BLaER1 treated with 17β-estradiol and CSF1 and Interleukin-3, amounts not matched to agents 10 nM and 100 nM (cell line): ENCODE data around the gene SNX20.
A peak's percentile ranks its signal among the peaks of the same experiment; 100 is the strongest.

Experiments used
- H3K27ac ChIP-seq, 11 experiments: shearing (Covaris generic); formaldehyde crosslinking; 2 replicates each; pipeline ENCODE4 v1.8.1; 2022
- H3K27me3 ChIP-seq, 11 experiments: shearing (Covaris generic); formaldehyde crosslinking; 2 replicates each; pipeline ENCODE4 v1.8.1; 2022
- H3K36me3 ChIP-seq, 11 experiments: shearing (Covaris generic); formaldehyde crosslinking; 2 replicates each; pipeline ENCODE4 v1.8.1; 2022
- H3K4me1 ChIP-seq, 10 experiments: shearing (Covaris generic); formaldehyde crosslinking; 2 replicates each; pipeline ENCODE4 v1.8.1; 2022
- H3K4me2 ChIP-seq, 11 experiments: shearing (Covaris generic); formaldehyde crosslinking; 2 replicates each; pipeline ENCODE4 v1.8.1; 2022
- H3K4me3 ChIP-seq, 10 experiments: shearing (Covaris generic); formaldehyde crosslinking; 2 replicates each; pipeline ENCODE4 v1.8.1; 2022
- H3K9ac ChIP-seq, 11 experiments: shearing (Covaris generic); formaldehyde crosslinking; 2 replicates each; pipeline ENCODE4 v1.8.1; 2022
- H3K9me3 ChIP-seq, 11 experiments: shearing (Covaris generic); formaldehyde crosslinking; replicated peaks in 1 of 11; 2 replicates each; pipeline ENCODE4 v1.8.1; 2022
- H4K20me1 ChIP-seq, 11 experiments: shearing (Covaris generic); formaldehyde crosslinking; 2 replicates each; pipeline ENCODE4 v1.8.1; 2022
- Cebpa-rat ChIP-seq, 11 experiments: shearing (Covaris generic); IDR thresholded peaks; 2 replicates each; pipeline ENCODE4 v1.8.1; 2022

SNX20 gene

DNA sequence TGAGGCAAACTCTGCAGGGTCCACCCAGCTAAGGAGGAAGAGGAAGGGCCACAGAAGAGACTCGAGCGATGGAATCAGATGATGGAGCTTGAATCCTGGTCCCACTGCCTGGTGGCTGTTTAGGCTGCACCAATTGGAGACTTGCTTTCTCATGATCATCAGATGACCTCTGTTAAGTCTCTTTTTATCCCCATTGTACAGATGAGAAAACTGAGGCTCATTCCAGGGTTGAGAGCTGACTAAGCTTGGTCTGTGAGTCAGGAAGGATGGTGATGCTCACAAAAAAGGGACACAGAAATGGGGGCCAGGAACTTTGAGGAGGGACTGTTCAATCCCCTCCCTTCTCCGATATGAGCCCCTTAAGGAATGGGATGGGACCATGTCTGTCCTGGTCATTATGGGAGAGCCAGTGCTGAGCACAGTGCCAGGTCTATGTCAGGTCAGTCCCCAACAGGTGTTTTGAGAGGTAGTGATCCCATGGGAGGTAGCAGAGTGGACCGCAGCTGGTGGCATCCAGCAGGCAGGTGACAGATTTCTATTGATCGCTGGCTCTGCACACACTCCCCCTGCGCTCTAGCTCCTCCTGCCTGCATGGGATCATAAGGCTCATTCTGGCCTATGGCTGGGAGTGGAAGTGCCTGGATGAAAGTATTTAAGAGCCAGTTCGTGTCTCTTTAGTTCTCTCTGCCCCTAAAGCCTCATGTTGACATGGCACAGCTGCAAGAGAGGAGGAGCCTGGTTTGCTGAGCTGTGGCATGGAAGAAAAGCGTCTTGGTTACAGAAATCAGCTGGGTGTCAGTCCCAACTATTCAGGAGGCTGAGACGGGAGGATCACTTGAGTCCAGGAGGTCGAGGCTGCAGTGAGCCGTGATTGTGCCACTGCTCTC is 27.2 kb downstream of the SNX20 start:
- Histone ChIP-seq H3K9me3 (peaks cover 0 to 8% (median 5%) of the 10 kb centered on the region in 11 experiments; a peak in 5 of 22 replicates), H3K4me1 (peaks cover 5 to 14% (median 10%) of the 10 kb centered on the region in 10 experiments; a peak in 17 of 20 replicates), H3K27ac (no peak overlapping the region), H3K27me3 (no peaks in the 10 kb centered on the region), H3K9ac (no peak overlapping the region), H3K36me3 (no peaks in the 10 kb centered on the region), H3K4me2 (no peak overlapping the region), H3K4me3 (no peak overlapping the region), H4K20me1 (no peaks in the 10 kb centered on the region)
- no peak for TF ChIP-seq Cebpa-rat (IDR thresholded peaks at IDR 0.05)

DNA sequence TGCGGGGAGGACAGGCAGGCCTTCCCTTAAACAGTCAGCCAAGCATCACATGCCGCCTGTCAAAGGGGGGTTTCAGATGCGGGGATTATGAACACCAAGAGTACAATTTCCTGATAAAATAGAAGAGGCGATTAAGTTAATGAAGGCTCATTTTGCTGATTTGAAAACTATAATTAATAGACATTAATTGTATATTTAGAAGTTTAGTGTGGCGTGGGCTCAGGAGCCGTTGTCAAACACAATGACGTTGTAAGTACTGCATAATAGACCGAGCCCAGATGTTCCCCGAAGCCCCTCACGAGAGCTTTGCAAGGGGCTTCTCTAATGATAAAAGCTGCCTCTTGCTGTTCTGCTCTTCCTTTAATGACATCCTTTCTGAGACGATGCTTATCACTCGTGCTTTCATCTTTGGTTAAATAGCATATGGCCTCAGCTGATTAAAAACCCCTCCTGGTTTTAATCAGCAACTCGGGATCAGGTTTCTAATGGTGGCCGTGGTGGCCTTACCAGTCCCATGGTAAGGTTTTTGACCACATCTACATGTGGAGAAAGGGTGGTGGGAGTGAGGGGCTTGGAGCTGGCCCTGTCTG is 28.2 kb downstream of the SNX20 start:
- no peak overlapping the region for H3K9ac ChIP-seq
- H3K4me3 ChIP-seq = no peak overlapping the region
- no peak for TF ChIP-seq Cebpa-rat (IDR thresholded peaks at IDR 0.05)
- H3K27me3 ChIP-seq = no peaks in the 10 kb centered on the region
- H4K20me1 ChIP-seq = no peaks in the 10 kb centered on the region
- no peaks in the 10 kb centered on the region for H3K36me3 ChIP-seq
- H3K4me2 ChIP-seq = no peak overlapping the region
- H3K9me3 ChIP-seq = peaks cover 0 to 8% (median 5%) of the 10 kb centered on the region in 11 experiments; a peak in 5 of 22 replicates
- peaks cover 2 to 12% (median 8%) of the 10 kb centered on the region in 10 experiments; a peak in 17 of 20 replicates for H3K4me1 ChIP-seq
- H3K27ac ChIP-seq = no peak overlapping the region

DNA sequence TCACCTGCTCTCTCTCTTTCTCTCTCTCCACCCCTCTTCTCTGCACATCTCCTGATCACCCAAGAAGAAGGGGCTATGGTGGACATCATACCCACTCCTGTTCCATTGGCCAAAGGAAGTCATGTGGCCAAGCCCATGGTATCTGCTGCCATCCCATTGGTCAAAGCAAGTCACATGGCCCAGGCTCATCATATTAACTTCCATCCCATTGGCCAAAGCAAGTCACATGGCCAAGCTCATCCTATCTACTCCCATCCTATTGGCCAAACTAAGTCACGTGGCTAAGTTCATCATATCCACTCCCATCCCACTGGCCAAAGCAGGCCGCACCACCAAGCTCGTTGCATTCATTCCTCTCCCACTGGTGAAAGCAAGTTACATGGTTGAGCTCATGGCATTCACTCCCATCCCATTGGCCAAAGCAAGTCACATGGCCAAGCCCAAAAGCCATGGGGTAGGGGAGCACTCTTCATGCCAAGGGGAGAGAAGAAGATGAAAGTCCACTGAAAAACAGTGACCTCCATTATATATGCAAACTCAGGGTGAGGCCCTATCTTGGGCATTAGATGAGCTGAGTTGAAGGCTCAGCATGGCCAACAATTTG is 29.2 kb downstream of the SNX20 start:
- TF ChIP-seq Cebpa-rat (IDR thresholded peaks at IDR 0.05) = no peak
- Histone ChIP-seq H3K4me2 (no peak overlapping the region), H3K9ac (no peak overlapping the region)

DNA sequence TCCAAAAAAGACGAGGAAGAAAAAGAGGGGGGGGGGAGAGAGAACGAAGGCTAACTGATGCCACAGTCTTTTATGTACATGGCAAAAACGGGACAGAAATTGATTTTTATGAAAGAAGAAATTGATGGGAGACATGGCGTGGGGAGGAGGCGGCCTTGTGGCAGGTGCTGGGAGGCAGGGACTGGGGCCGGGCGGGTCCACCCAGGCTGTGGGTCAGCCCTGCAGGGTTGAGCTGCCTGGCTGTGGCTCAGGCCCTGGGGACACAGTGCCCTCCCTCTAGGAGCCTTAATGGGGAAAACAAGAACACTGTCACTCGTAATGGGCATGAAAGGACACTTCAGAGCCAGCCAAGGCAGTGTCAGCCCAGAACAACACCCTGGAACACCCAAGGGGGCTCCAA is 34.8 kb downstream of the SNX20 start:
- Histone ChIP-seq H3K4me1 (no peaks in the 10 kb centered on the region), H3K9me3 (no peaks in the 10 kb centered on the region), H3K4me3 (no peak overlapping the region), H3K9ac (no peak overlapping the region), H3K4me2 (no peak overlapping the region), H3K36me3 (no peaks in the 10 kb centered on the region), H4K20me1 (no peaks in the 10 kb centered on the region), H3K27ac (no peak overlapping the region), H3K27me3 (no peaks in the 10 kb centered on the region)
- TF ChIP-seq Cebpa-rat (IDR thresholded peaks at IDR 0.05) = no peak

More for the DNA sequence above, 29.2 kb downstream of the SNX20 start:
- H3K9me3 ChIP-seq = peaks cover 0 to 8% (median 5%) of the 10 kb centered on the region in 11 experiments; a peak in 5 of 22 replicates
- H3K4me1 ChIP-seq = peaks cover 0 to 2% (median 0%) of the 10 kb centered on the region in 10 experiments; a peak in 2 of 20 replicates
- no peak overlapping the region for H3K4me3 ChIP-seq
- no peaks in the 10 kb centered on the region for H3K27me3 ChIP-seq
- no peaks in the 10 kb centered on the region for H4K20me1 ChIP-seq
- H3K27ac ChIP-seq = no peak overlapping the region
- no peaks in the 10 kb centered on the region for H3K36me3 ChIP-seq

DNA sequence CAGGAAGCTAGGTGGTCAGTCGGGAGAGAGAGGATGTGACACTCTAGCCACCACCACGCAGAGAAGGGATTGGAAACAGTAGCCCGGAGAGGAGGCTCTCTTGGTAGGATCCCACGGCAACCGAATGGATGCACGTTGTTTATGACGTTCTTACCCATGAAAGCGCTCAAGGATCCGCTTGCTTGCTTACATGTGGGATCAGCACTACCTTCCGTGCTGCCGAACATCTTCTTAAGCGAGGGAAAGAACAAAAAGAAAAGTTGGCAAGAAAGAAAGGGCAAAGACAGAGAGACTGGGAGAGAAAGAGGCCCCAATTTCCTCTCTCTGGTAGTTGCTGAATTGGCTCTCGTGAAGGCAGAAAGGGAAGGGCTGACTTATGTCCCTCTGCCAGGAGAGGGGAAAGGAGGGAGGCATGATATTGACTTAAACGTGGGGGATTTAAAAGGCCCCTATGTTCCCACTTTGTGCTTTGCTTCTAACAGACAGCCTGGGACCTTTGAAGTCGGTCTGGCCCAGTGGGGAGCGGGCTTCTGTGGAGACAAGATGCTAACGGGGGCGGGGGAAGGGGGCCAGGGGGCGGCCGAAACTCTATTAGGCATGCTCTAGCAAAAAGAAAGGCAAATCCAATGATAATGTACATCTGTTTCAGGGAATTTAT is 35.4 kb downstream of the SNX20 start:
- H3K4me3 ChIP-seq = no peak overlapping the region
- H3K4me1 ChIP-seq = no peaks in the 10 kb centered on the region
- no peaks in the 10 kb centered on the region for H3K36me3 ChIP-seq
- H3K4me2 ChIP-seq = no peak overlapping the region
- no peaks in the 10 kb centered on the region for H3K9me3 ChIP-seq
- no peak for TF ChIP-seq Cebpa-rat (IDR thresholded peaks at IDR 0.05)
- H3K27me3 ChIP-seq = no peaks in the 10 kb centered on the region
- no peak overlapping the region for H3K9ac ChIP-seq
- no peaks in the 10 kb centered on the region for H4K20me1 ChIP-seq
- H3K27ac ChIP-seq = no peak overlapping the region

DNA sequence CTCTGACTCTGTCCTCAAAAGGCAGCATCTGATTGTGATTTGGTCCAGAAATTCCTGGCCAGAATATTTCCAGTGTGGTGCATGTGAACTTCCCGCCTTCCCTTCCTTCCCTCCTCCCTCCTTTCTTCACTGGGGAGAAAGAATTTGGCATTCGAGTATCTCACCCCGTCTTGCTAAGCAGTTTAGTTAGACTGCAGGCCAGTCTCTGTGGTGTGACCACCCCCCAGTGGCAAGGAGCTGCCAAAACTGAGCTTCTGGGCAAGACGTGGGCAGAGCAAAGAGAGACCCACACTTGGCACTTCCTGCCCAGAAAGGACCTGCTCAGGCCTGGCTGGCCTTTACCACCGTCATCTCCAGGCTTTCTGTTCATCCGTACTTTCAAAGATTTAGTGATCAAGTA is 36.4 kb downstream of the SNX20 start:
- TF ChIP-seq Cebpa-rat (IDR thresholded peaks at IDR 0.05) = no peak
- Histone ChIP-seq H3K9ac (no peak overlapping the region), H3K4me3 (no peak overlapping the region), H3K36me3 (no peaks in the 10 kb centered on the region), H3K9me3 (no peaks in the 10 kb centered on the region), H3K27me3 (no peaks in the 10 kb centered on the region), H4K20me1 (no peaks in the 10 kb centered on the region), H3K27ac (no peak overlapping the region), H3K4me2 (no peak overlapping the region), H3K4me1 (peaks cover 0 to under 1% (median 0%) of the 10 kb centered on the region in 10 experiments; a peak in 2 of 20 replicates)

DNA sequence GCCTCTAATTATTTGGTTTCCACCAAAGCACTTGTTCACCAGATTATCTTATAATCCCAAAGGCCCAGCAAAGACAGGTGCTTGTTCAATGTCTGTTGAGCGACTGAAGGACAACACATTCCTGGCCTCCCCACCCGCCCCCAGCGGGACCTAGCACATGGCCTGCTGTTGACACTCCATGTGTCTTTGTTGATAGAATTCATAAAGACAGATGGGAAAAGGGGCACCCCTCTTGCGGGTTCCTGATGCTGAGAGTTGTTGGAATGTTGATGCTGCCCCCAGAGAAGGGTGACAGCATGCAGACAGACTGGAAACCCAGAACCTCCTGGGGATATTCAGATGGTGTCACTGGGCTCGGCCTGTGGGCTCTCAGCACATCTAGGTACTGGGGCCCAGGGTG is 36.9 kb downstream of the SNX20 start:
- no peak for TF ChIP-seq Cebpa-rat (IDR thresholded peaks at IDR 0.05)
- H3K27ac ChIP-seq = no peak overlapping the region
- no peaks in the 10 kb centered on the region for H3K36me3 ChIP-seq

DNA sequence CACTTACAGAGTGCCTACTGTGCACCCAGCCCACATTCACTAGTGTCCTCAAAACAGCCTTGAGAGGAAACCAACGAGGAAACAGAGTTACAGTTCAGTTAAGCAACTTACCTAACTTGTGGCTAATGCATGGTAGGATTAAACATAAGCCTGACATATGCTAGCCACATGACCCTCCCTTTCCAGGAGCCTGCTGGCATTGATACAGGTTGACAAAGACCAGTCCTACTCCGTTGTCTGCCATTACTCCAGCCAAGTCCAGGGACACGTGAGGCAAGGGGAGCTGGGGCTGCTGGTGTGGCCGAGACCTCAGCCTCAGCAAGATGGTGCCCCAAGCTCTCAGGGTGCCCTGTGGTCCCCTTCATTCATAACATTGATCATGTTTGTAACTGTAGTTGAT is 37.9 kb downstream of the SNX20 start:
- H3K9me3 ChIP-seq = no peaks in the 10 kb centered on the region
- H3K9ac ChIP-seq = no peak overlapping the region
- H3K4me3 ChIP-seq = no peak overlapping the region
- no peak overlapping the region for H3K27ac ChIP-seq
- H4K20me1 ChIP-seq = no peaks in the 10 kb centered on the region
- H3K4me2 ChIP-seq = peak overlapping the region in 1 of 11 experiments; percentile 16; a peak in 1 of 22 replicates
- H3K4me1 ChIP-seq = peaks cover 0 to 14% (median 7%) of the 10 kb centered on the region in 10 experiments; a peak in 10 of 20 replicates
- H3K27me3 ChIP-seq = no peaks in the 10 kb centered on the region
- TF ChIP-seq Cebpa-rat (IDR thresholded peaks at IDR 0.05) = no peak
- H3K36me3 ChIP-seq = no peaks in the 10 kb centered on the region

More for the DNA sequence above, 36.9 kb downstream of the SNX20 start:
- Histone ChIP-seq H3K9me3 (no peaks in the 10 kb centered on the region), H3K4me3 (no peak overlapping the region), H3K4me2 (no peak overlapping the region), H3K9ac (no peak overlapping the region), H3K4me1 (peaks cover 0 to 5% (median 3%) of the 10 kb centered on the region in 10 experiments; a peak in 10 of 20 replicates), H3K27me3 (no peaks in the 10 kb centered on the region), H4K20me1 (no peaks in the 10 kb centered on the region)

DNA sequence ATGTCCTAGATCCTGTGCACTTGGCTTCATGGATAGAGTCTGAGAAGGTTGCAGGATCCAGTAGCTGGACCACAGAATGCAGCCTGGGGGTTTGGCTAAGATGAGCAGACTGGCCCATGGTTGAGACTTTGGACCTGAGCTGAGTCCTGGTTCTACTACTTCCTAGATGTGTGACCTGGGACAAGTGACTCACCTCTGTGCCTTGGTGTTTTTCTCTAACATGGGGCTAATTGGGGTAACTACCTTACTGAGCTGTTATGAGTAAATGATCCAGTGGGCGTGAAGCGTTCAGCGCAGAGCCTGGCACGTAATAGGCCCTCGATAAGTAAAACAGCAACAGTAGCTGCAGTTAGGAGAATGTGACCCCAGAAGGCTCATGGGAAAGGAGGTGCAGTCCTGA is 38.8 kb downstream of the SNX20 start:
- H3K9ac ChIP-seq = no peak overlapping the region
- H3K27me3 ChIP-seq = no peaks in the 10 kb centered on the region
- H3K27ac ChIP-seq = no peak overlapping the region
- H3K9me3 ChIP-seq = no peaks in the 10 kb centered on the region
- no peak for TF ChIP-seq Cebpa-rat (IDR thresholded peaks at IDR 0.05)
- no peaks in the 10 kb centered on the region for H4K20me1 ChIP-seq
- H3K36me3 ChIP-seq = no peaks in the 10 kb centered on the region
- H3K4me2 ChIP-seq = no peak overlapping the region
- H3K4me3 ChIP-seq = no peak overlapping the region
- peaks cover 0 to 22% (median 7%) of the 10 kb centered on the region in 10 experiments; a peak in 11 of 20 replicates for H3K4me1 ChIP-seq
